IMR-90 (cell line): ENCODE results near the gene WASF3. TPM values are rescaled to one million over a fixed set of nuclear protein-coding genes. Genes with fewer than 3 reads are reported as not detected.

ENCODE experiments used
- ATAC-seq: fragments of 200-7000 bp; cut with Tn5 transposase; 2 replicates; pipeline ENCODE4 v1.9.1; 2020; ENCODE audit warnings: low read depth, mild to moderate bottlenecking, moderate library complexity
- BruUV-seq: library from RNA; stranded (reverse); fragments of 400-500 nt; replicated peaks from 2 replicates; lab custom pipeline; 2021; lab: Mats Ljungman, UMichigan
- CTCF ChIA-PET: fragments of 300-600 bp; formaldehyde crosslinking; extraction: SDS; loops from one replicate; lab custom pipeline; 2021; ENCODE audit warnings: antibody characterized with exemption; lab: Yijun Ruan, JAX
- POLR2A ChIA-PET: fragments of 300-600 bp; sonication (Branson Sonifier 250); formaldehyde crosslinking; loops from one replicate; lab custom pipeline; 2022; ENCODE audit warnings: antibody characterized with exemption; ENCODE audit not compliant: unreplicated experiment; lab: Charles Lee
- DNase-seq: peaks from one replicate; pipeline ENCODE4 v3.0.0; 2013
- H2AFZ ChIP-seq: replicated peaks from 2 replicates; pipeline ENCODE3; 2013; ENCODE audit warnings: low read length, mild to moderate bottlenecking; ENCODE audit not compliant: poor library complexity
- H2AK5ac ChIP-seq: 2 replicates; pipeline ENCODE4 v1.6.1; 2013; ENCODE audit warnings: low read depth, low read length, inconsistent platforms
- H2AK9ac ChIP-seq: replicated peaks from 2 replicates; pipeline ENCODE3; 2013; ENCODE audit warnings: mild to moderate bottlenecking, low read depth, low read length, moderate library complexity; ENCODE audit not compliant: poor library complexity
- H2BK120ac ChIP-seq: 2 replicates; pipeline ENCODE4 v1.6.1; 2013; ENCODE audit warnings: low read depth, low read length, inconsistent platforms
- H2BK15ac ChIP-seq: 3 replicates; pipeline ENCODE4 v1.6.1; 2013; ENCODE audit warnings: low read depth, low read length, inconsistent platforms
- H2BK20ac ChIP-seq: 2 replicates; pipeline ENCODE4 v1.6.1; 2013; ENCODE audit warnings: low read depth, mild to moderate bottlenecking, inconsistent platforms, low read length, moderate library complexity
- H2BK5ac ChIP-seq: 2 replicates; pipeline ENCODE4 v1.6.1; 2013; ENCODE audit warnings: mild to moderate bottlenecking, low read depth, low read length, inconsistent platforms; ENCODE audit not compliant: poor library complexity, severe bottlenecking
- H3K14ac ChIP-seq: replicated peaks from 2 replicates; pipeline ENCODE4 v1.6.1; 2013; ENCODE audit warnings: low read depth, low read length, inconsistent platforms
- H3K18ac ChIP-seq: 2 replicates; pipeline ENCODE4 v1.6.1; 2013; ENCODE audit warnings: low read depth, low read length, control low read depth
- H3K23ac ChIP-seq: 2 replicates; pipeline ENCODE4 v1.6.1; 2013; ENCODE audit warnings: low read depth, low read length, inconsistent platforms
- H3K27ac ChIP-seq: 2 replicates; pipeline ENCODE4 v1.5.1; 2013; ENCODE audit warnings: mild to moderate bottlenecking, control low read depth, low read length; ENCODE audit not compliant: insufficient read depth
- H3K27me3 ChIP-seq: 2 replicates; pipeline ENCODE4 v1.6.1; 2013; ENCODE audit warnings: low read length; ENCODE audit not compliant: control insufficient read depth, insufficient read depth
- H3K36me3 ChIP-seq: 2 replicates; pipeline ENCODE4 v1.6.1; 2013; ENCODE audit warnings: low read length, mixed read lengths; ENCODE audit not compliant: control insufficient read depth, insufficient read depth
- H3K4ac ChIP-seq: 2 replicates; pipeline ENCODE4 v1.6.1; 2013; ENCODE audit warnings: low read depth, low read length, inconsistent platforms
- H3K4me1 ChIP-seq: 2 replicates; pipeline ENCODE4 v1.6.1; 2013; ENCODE audit warnings: low read length, mixed read lengths; ENCODE audit not compliant: control insufficient read depth, insufficient read depth
- H3K4me2 ChIP-seq: 2 replicates; pipeline ENCODE4 v1.6.1; 2013; ENCODE audit warnings: low read depth, mild to moderate bottlenecking, control low read depth, low read length, moderate library complexity
- H3K4me3 ChIP-seq: 2 replicates; pipeline ENCODE4 v1.5.1; 2013; ENCODE audit warnings: low read depth, mild to moderate bottlenecking, control low read depth, low read length, moderate library complexity; ENCODE audit not compliant: insufficient read depth
- H3K56ac ChIP-seq: 2 replicates; pipeline ENCODE4 v1.6.1; 2013; ENCODE audit warnings: low read length, inconsistent platforms; ENCODE audit not compliant: insufficient read depth; ENCODE audit errors: extremely low read depth
- H3K79me1 ChIP-seq, 2 experiments: 2 replicates each; pipeline ENCODE4 v1.6.1; 2013; ENCODE audit warnings: low read length in 2 of 2, inconsistent platforms in 1 of 2, low read depth in 1 of 2
- H3K9ac ChIP-seq: 2 replicates; pipeline ENCODE4 v1.6.1; 2013; ENCODE audit warnings: low read depth, low read length, control low read depth
- H3K9me1 ChIP-seq: 2 replicates; pipeline ENCODE4 v1.6.1; 2013; ENCODE audit warnings: low read length, inconsistent platforms; ENCODE audit not compliant: insufficient read depth
- H3K9me3 ChIP-seq: 2 replicates; pipeline ENCODE4 v1.6.1; 2013; ENCODE audit warnings: low read length; ENCODE audit not compliant: control insufficient read depth, insufficient read depth
- H4K20me1 ChIP-seq: 2 replicates; pipeline ENCODE4 v1.6.1; 2013; ENCODE audit warnings: low read length, inconsistent platforms; ENCODE audit not compliant: insufficient read depth
- H4K5ac ChIP-seq: 2 replicates; pipeline ENCODE4 v1.6.1; 2013; ENCODE audit warnings: mild to moderate bottlenecking, low read depth, low read length, control low read depth
- H4K8ac ChIP-seq, 2 experiments: 2 replicates each; pipeline ENCODE4 v1.6.1; 2013; ENCODE audit warnings: low read depth in 2 of 2, low read length in 2 of 2, control low read depth in 1 of 2, inconsistent platforms in 1 of 2
- H4K91ac ChIP-seq: 2 replicates; pipeline ENCODE4 v1.6.1; 2013; ENCODE audit warnings: low read depth, low read length, inconsistent platforms; ENCODE audit not compliant: insufficient read depth
- BHLHE40 ChIP-seq: fragments of 150-350 bp; IDR thresholded peaks from 2 replicates; pipeline ENCODE4 v1.6.1; 2016; ENCODE audit warnings: mild to moderate bottlenecking, low read depth, low read length
- CEBPB ChIP-seq: IDR thresholded peaks from 2 replicates; pipeline ENCODE4 v1.6.1; 2012; ENCODE audit warnings: low read depth, low read length, improper control_type of control experiment
- CHD1 ChIP-seq: IDR thresholded peaks from 2 replicates; pipeline ENCODE4 v1.6.1; 2012; ENCODE audit warnings: low read depth, low read length, improper control_type of control experiment
- ELK1 ChIP-seq: fragments of 150-350 bp; IDR thresholded peaks from 2 replicates; pipeline ENCODE4 v1.6.1; 2016; ENCODE audit warnings: low read depth, mild to moderate bottlenecking, low read length, moderate library complexity, borderline replicate concordance
- FOS ChIP-seq: fragments of 150-350 bp; IDR thresholded peaks from 2 replicates; pipeline ENCODE4 v1.6.1; 2016; ENCODE audit warnings: low read depth, low read length
- MAFK ChIP-seq: IDR thresholded peaks from 2 replicates; pipeline ENCODE4 v1.6.1; 2012; ENCODE audit warnings: low read depth, low read length, improper control_type of control experiment
- MAZ ChIP-seq: IDR thresholded peaks from 2 replicates; pipeline ENCODE4 v1.6.1; 2012; ENCODE audit warnings: low read depth, mild to moderate bottlenecking, low read length, improper control_type of control experiment, moderate library complexity, borderline replicate concordance
- MXI1 ChIP-seq: IDR thresholded peaks from 2 replicates; pipeline ENCODE4 v1.6.1; 2012; ENCODE audit warnings: low read depth, mild to moderate bottlenecking, low read length, moderate library complexity, borderline replicate concordance
- NFE2L2 ChIP-seq: fragments of 150-350 bp; IDR thresholded peaks from 2 replicates; pipeline ENCODE4 v1.6.1; 2016; ENCODE audit warnings: low read depth, mild to moderate bottlenecking, low read length
- POLR2A ChIP-seq: IDR thresholded peaks from 2 replicates; pipeline ENCODE4 v1.6.1; 2012; ENCODE audit warnings: mild to moderate bottlenecking, low read depth, low read length
- RAD21 ChIP-seq: IDR thresholded peaks from 2 replicates; pipeline ENCODE4 v1.6.1; 2012; ENCODE audit warnings: low read length, improper control_type of control experiment
- RCOR1 ChIP-seq: IDR thresholded peaks from 2 replicates; pipeline ENCODE4 v1.6.1; 2012; ENCODE audit warnings: mild to moderate bottlenecking, low read length, improper control_type of control experiment; ENCODE audit not compliant: insufficient replicate concordance
- RFX5 ChIP-seq: IDR thresholded peaks from 2 replicates; pipeline ENCODE4 v1.8.0; 2012; ENCODE audit warnings: low read depth, mild to moderate bottlenecking, low read length, moderate library complexity
- SMC3 ChIP-seq: fragments of 150-350 bp; IDR thresholded peaks from 2 replicates; pipeline ENCODE4 v1.6.1; 2016; ENCODE audit warnings: low read depth, mild to moderate bottlenecking, antibody characterized with exemption, low read length, moderate library complexity
- USF2 ChIP-seq: fragments of 150-350 bp; IDR thresholded peaks from 2 replicates; pipeline ENCODE4 v1.6.1; 2017; ENCODE audit warnings: mild to moderate bottlenecking, antibody characterized with exemption, low read length, low read depth
- WGBS, 2 experiments: methylation state at CpG; one replicate each; pipeline versions ENCODE4 v1.1.5 to v1.1.7; 2013; ENCODE audit warnings: missing lambda C conversion rate in 2 of 2; ENCODE audit not compliant: insufficient read length in 1 of 2; ENCODE audit errors: extremely low coverage in 2 of 2; 5-methylcytosine and 5-hydroxymethylcytosine counted together
- dilution Hi-C: fragments of 300-500 bp; cut with HindIII; formaldehyde crosslinking; loops from one replicate; pipeline ENCODE4 v1.14.3; 2018; ENCODE audit warnings: low sequenced_read_pairs; ENCODE audit not compliant: unreplicated experiment
- in situ Hi-C: fragments of 300-500 bp; cut with MboI; formaldehyde crosslinking; loops from 3 replicates; pipeline ENCODE4 v1.14.3; 2019; ENCODE audit warnings: low sequenced_read_pairs, inconsistent platforms, mixed read lengths
- intact Hi-C: fragments of 100-400 bp; cut with micrococcal nuclease; formaldehyde crosslinking; loops from 2 replicates; pipeline ENCODE4 v1.10.0; 2022
- polyA plus RNA-seq, 3 experiments: library from polyadenylated mRNA; depleted of rRNA; stranded (reverse); fragments of >200 nt; gene quantifications; 2 replicates each; pipeline ENCODE4 v1.2.3, GENCODE V29; 2012; ENCODE audit warnings: low replicate concordance in 1 of 3
- total RNA-seq: library from RNA; depleted of rRNA; stranded (reverse); fragments of >200 nt; gene quantifications from 2 replicates; pipeline ENCODE4 v1.2.3, GENCODE V29; 2012
- TF ChIP-seq, protein P1 (sequence below): conservative IDR thresholded peaks from 2 replicates; pipeline ENCODE4 v1.5.1; 2012; ENCODE audit warnings: mild to moderate bottlenecking, low read depth, low read length, improper control_type of control experiment

Gene WASF3
- total and polyA plus RNA-seq, 2 of the 4 experiments (the other 2 are of a cell fraction) = 4.3 to 11.4 TPM

GRCh38 chr13:26590951-26591350 is 33.5 kb downstream of the WASF3 start:
- H2BK5ac ChIP-seq = no peak overlapping the region
- H3K79me1 ChIP-seq = peaks cover 33 to 57% of the 10 kb centered on the region in 2 experiments
- no peak overlapping the region for H2AK9ac ChIP-seq
- no peak overlapping the region for H2BK120ac ChIP-seq
- H3K4me2 ChIP-seq = no peak overlapping the region
- POLR2A ChIA-PET = no interaction called here
- no peak overlapping the region; the same call in 1 of the 2 replicates for H4K5ac ChIP-seq
- dilution Hi-C loops (no loop called here), intact Hi-C loops (no loop called here), in situ Hi-C loops (no loop called here)
- no peak overlapping the region for H3K56ac ChIP-seq
- CTCF ChIA-PET = no interaction called here
- 0 out of 2 replicates have a peak overlapping the region, but pooled peaks have one; percentile 33 for H2AK5ac ChIP-seq
- TF ChIP-seq RFX5 (no peak), ELK1 (no peak), RAD21 (no peak), SMC3 (no peak), USF2 (no peak), POLR2A (no peak), CEBPB (no peak), NFE2L2 (no peak), MXI1 (no peak), MAFK (no peak), RCOR1 (no peak), CHD1 (no peak), MAZ (no peak), FOS (no peak), BHLHE40 (no peak)
- TF ChIP-seq, protein P1, sequence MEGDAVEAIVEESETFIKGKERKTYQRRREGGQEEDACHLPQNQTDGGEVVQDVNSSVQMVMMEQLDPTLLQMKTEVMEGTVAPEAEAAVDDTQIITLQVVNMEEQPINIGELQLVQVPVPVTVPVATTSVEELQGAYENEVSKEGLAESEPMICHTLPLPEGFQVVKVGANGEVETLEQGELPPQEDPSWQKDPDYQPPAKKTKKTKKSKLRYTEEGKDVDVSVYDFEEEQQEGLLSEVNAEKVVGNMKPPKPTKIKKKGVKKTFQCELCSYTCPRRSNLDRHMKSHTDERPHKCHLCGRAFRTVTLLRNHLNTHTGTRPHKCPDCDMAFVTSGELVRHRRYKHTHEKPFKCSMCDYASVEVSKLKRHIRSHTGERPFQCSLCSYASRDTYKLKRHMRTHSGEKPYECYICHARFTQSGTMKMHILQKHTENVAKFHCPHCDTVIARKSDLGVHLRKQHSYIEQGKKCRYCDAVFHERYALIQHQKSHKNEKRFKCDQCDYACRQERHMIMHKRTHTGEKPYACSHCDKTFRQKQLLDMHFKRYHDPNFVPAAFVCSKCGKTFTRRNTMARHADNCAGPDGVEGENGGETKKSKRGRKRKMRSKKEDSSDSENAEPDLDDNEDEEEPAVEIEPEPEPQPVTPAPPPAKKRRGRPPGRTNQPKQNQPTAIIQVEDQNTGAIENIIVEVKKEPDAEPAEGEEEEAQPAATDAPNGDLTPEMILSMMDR = no peak
- H3K9me1 ChIP-seq = peaks cover 6% of the 10 kb centered on the region; the same call in 1 of the 2 replicates
- peaks cover 30% of the 10 kb centered on the region; the same call in 1 of the 2 replicates for H4K20me1 ChIP-seq
- no peak overlapping the region for H3K27ac ChIP-seq
- DNase-seq (no peak), ATAC-seq (no peak)
- WGBS, 2 experiments = no CpG with 5 or more reads among the region's 4 CpGs
- no peak overlapping the region for H3K18ac ChIP-seq
- H3K4me1 ChIP-seq = peaks cover 2% of the 10 kb centered on the region; the same call in 1 of the 2 replicates
- H2BK15ac ChIP-seq = no peak overlapping the region
- H3K36me3 ChIP-seq = no peaks in the 10 kb centered on the region
- H2BK20ac ChIP-seq = no peak overlapping the region
- no peak overlapping the region for H4K8ac ChIP-seq
- no peak overlapping the region for H3K4ac ChIP-seq
- no peak overlapping the region for H3K23ac ChIP-seq
- no peaks in the 10 kb centered on the region for H3K9me3 ChIP-seq
- H3K4me3 ChIP-seq = no peak overlapping the region
- no peak overlapping the region for H2AFZ ChIP-seq
- no peak overlapping the region for H4K91ac ChIP-seq
- BruUV-seq = no TSS peak
- H3K14ac ChIP-seq = no peak overlapping the region
- H3K27me3 ChIP-seq = no peaks in the 10 kb centered on the region
- no peak overlapping the region for H3K9ac ChIP-seq
